Body of pancreas (tissue), 4 donors: ENCODE data around the gene TAOK3. TPM values are rescaled to one million over a fixed set of nuclear protein-coding genes. Genes with fewer than 3 reads are reported as not detected.

ENCODE experiments used
- ATAC-seq: fragments of 150-250 bp; one replicate; pipeline ENCODE4 v1.9.1; 2016
- DNase-seq, 4 donors: peaks; one replicate each; pipeline ENCODE4 v3.0.0-alpha.2; 2019
- H3K27ac ChIP-seq, 4 donors: fragments of 200-600 bp; sonication (generic); 1 replicate in 3 of 4; 2 replicates in 1 of 4; pipeline versions ENCODE4 v1.5.1 to v1.6.1; 2016 to 2019; ENCODE audit warnings: mild to moderate bottlenecking in 1 of 4, mixed read lengths in 1 of 4, moderate library complexity in 1 of 4
- H3K27me3 ChIP-seq, 2 donors: fragments of 200-600 bp; sonication (generic); one replicate each; pipeline ENCODE4 v1.6.0; 2016; ENCODE audit warnings: mild to moderate bottlenecking in 1 of 2
- H3K36me3 ChIP-seq, 2 donors: fragments of 200-600 bp; sonication (generic); replicated peaks in 1 of 2; 2 replicates each; pipeline ENCODE4 v1.5.1; 2016; ENCODE audit warnings: low read depth in 2 of 2; ENCODE audit not compliant: insufficient read depth in 1 of 2
- H3K4me1 ChIP-seq: fragments of 200-600 bp; sonication (generic); one replicate; pipeline ENCODE4 v1.6.0; 2016
- H3K4me3 ChIP-seq, 2 donors: fragments of 200-600 bp; sonication (generic); 1 replicate in 1 of 2; 2 replicates in 1 of 2; pipeline ENCODE4 v1.5.1; 2016 to 2019
- H3K9me3 ChIP-seq, 3 donors: fragments of 200-600 bp; sonication (generic); 1 replicate in 2 of 3; 2 replicates in 1 of 3; pipeline ENCODE4 v1.5.1; 2016
- CTCF ChIP-seq, 7 experiments: fragments of 450-650 bp in 4 of 7; fragments of 200-600 bp in 3 of 7; sonication (generic) in 3 of 7; IDR thresholded peaks; one replicate each; pipeline ENCODE4 v1.5.1; 2016 to 2019; ENCODE audit warnings: antibody characterized with exemption in 7 of 7
- POLR2A ChIP-seq, 3 donors: fragments of 450-650 bp; IDR thresholded peaks; one replicate each; pipeline ENCODE4 v1.6.1; 2016; ENCODE audit warnings: antibody characterized with exemption in 3 of 3, mild to moderate bottlenecking in 2 of 3
- WGBS, 2 donors: methylation state at CpG; one replicate each; pipeline ENCODE4 v1.1.5; 2017; 5-methylcytosine and 5-hydroxymethylcytosine counted together
- intact Hi-C: fragments of 100-400 bp; cut with DNase I; formaldehyde crosslinking; loops from one replicate; pipeline ENCODE4 v1.15.1; 2023
- total RNA-seq, 2 donors: library from RNA; depleted of rRNA; stranded (reverse); fragments of >200 nt; gene quantifications; one replicate each; pipeline ENCODE4 v1.1.0, GENCODE V29; 2016

The TAOK3 gene
- total RNA-seq, 2 donors from 2014 or later = 15.6 to 29.3 TPM

DNA sequence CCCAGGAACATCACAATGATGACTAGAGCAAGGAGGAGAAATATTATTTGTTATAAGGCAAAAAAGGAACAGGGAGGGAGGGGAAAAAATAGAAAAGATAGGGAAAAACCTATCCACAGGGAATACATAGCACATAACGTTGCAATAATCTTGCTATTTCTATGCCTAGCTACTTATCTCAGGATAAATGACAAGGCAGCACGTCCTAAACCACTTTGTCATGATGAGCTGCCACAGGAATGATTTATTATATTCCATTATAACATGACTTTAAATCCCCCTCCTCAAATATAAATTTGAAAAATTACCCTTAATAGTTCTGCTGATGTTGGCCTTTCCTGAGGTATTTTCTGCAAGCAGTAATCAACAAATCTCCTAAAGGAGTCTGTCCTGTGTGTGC lies 160.1 kb downstream of the TAOK3 start:
- H3K27ac ChIP-seq = no peak overlapping the region
- WGBS, 2 donors = 62 to 64% methylated on average over 2 of the region's 2 CpGs
- H3K27me3 ChIP-seq = no peaks in the 10 kb centered on the region
- no peaks in the 10 kb centered on the region for H3K9me3 ChIP-seq
- ATAC-seq (no peak), DNase-seq (no peak)
- H3K36me3 ChIP-seq = peaks cover 0 to 2% of the 10 kb centered on the region in 2 donors
- no peak for TF ChIP-seq CTCF (IDR thresholded peaks at IDR 0.05)
- no peaks in the 10 kb centered on the region for H3K4me1 ChIP-seq
- no peak overlapping the region for H3K4me3 ChIP-seq
- intact Hi-C loops = no loop called here

GRCh38 chr12:118206107-118206412 lies 166.6 kb downstream of the TAOK3 start:
- no peak for TF ChIP-seq POLR2A (IDR thresholded peaks at IDR 0.05)
- H3K36me3 ChIP-seq = no peaks in the 10 kb centered on the region
- no peak overlapping the region for H3K4me3 ChIP-seq
- DNase-seq (no peak), ATAC-seq (no peak)
- H3K27me3 ChIP-seq = no peaks in the 10 kb centered on the region
- intact Hi-C loops = no loop called here
- no peaks in the 10 kb centered on the region for H3K9me3 ChIP-seq
- H3K4me1 ChIP-seq = no peaks in the 10 kb centered on the region
- 66 to 94% methylated on average over 3 of the region's 3 CpGs for WGBS, 2 donors
- no peak overlapping the region for H3K27ac ChIP-seq

GRCh38 chr12:118193958-118194357 lies 178.7 kb downstream of the TAOK3 start:
- Histone ChIP-seq H3K27me3 (no peaks in the 10 kb centered on the region), H3K9me3 (no peaks in the 10 kb centered on the region), H3K36me3 (peaks cover 0 to 3% of the 10 kb centered on the region in 2 donors), H3K4me3 (no peak overlapping the region), H3K4me1 (peaks cover 17% of the 10 kb centered on the region), H3K27ac (no peak overlapping the region)
- 92 to 94% methylated on average over 6 of the region's 6 CpGs for WGBS, 2 donors
- DNase-seq (no peak), ATAC-seq (no peak)
- intact Hi-C loops = no loop called here
- TF ChIP-seq POLR2A (IDR thresholded peaks at IDR 0.05) (no peak), CTCF (IDR thresholded peaks at IDR 0.05) (no peak)

DNA sequence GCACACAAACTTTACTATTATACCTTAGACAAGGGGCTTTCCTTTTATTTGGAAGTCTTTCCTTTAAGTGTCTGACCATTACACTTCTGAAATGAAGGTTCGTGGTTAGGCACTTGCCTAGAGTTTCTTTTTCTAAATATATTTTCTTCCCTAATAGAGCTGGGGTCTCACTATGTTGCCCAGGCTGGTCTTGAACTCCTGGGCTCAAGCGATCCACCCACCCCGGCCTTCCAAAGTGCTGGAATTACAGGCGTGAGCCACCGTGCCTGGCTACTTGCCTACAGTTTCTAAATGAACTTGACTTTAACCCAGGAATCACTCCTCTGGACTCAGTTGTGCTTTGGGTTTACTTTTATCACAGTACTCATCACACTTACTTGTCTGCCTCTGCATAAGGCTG lies 179.2 kb downstream of the TAOK3 start:
- Histone ChIP-seq H3K27me3 (no peaks in the 10 kb centered on the region), H3K36me3 (no peaks in the 10 kb centered on the region), H3K27ac (no peak overlapping the region), H3K9me3 (no peaks in the 10 kb centered on the region), H3K4me3 (no peak overlapping the region), H3K4me1 (peaks cover 17% of the 10 kb centered on the region)
- TF ChIP-seq CTCF (IDR thresholded peaks at IDR 0.05) (no peak), POLR2A (IDR thresholded peaks at IDR 0.05) (no peak)
- intact Hi-C loops = no loop called here
- DNase-seq (no peak), ATAC-seq (no peak)
- WGBS, 2 donors = 82% methylated on average over 5 of the region's 5 CpGs

GRCh38 chr12:118190266-118190665 lies 182.4 kb downstream of the TAOK3 start:
- H3K4me3 ChIP-seq = no peak overlapping the region
- H3K9me3 ChIP-seq = no peaks in the 10 kb centered on the region
- ATAC-seq (peak; percentile 47), DNase-seq (no peak)
- intact Hi-C loops = no loop called here
- WGBS, 2 donors = 12% methylated on average over 11 of the region's 11 CpGs
- TF ChIP-seq CTCF (IDR thresholded peaks at IDR 0.05) (no peak), POLR2A (IDR thresholded peaks at IDR 0.05) (no peak)
- no peaks in the 10 kb centered on the region for H3K36me3 ChIP-seq
- H3K4me1 ChIP-seq = peaks cover 39% of the 10 kb centered on the region
- peak overlapping the region; percentile 64 to 78 (median 74) for H3K27ac ChIP-seq
- H3K27me3 ChIP-seq = no peaks in the 10 kb centered on the region
